Measurements from ENCODE around the gene NAV3. TPM values are rescaled to one million over a fixed set of nuclear protein-coding genes. Genes with fewer than 3 reads are reported as not detected.

NAV3 gene
- total and polyA plus RNA-seq, 4 donors = 1.6 to 12.5 (median 5.6) TPM

- peaks cover 0 to 27% (median 5%) of the 10 kb centered on the region in 5 donors for H3K4me1 ChIP-seq (ENCODE audit: control insufficient read depth in 5 of 5, insufficient read depth in 5 of 5, low read length in 5 of 5)
- no peaks in the 10 kb centered on the region for H3K36me3 ChIP-seq (ENCODE audit: control insufficient read depth in 4 of 4, insufficient read depth in 4 of 4, low read length in 4 of 4)
- H3K4me3 ChIP-seq = no peak overlapping the region
- DNase-seq (peak in 2 of 3 donors; percentile 81 to 88), ATAC-seq (ENCODE audit: insufficient read depth, low FRiP score) (no peak)
- H3K27ac ChIP-seq (ENCODE audit: low read depth in 1 of 2, low read length in 1 of 2) = no peak overlapping the region
- TF ChIP-seq CTCF (IDR thresholded peaks at IDR 0.05; ENCODE audit: control extremely low read depth, extremely low read depth) = no peak
- H3K27me3 ChIP-seq (ENCODE audit: control insufficient read depth in 3 of 3, insufficient read depth in 3 of 3, low read length in 2 of 3) = no peaks in the 10 kb centered on the region
- peaks cover 0 to 4% (median 0%) of the 10 kb centered on the region in 4 donors for H3K9me3 ChIP-seq (ENCODE audit: control insufficient read depth in 4 of 4, insufficient read depth in 3 of 4, low read length in 3 of 4)
- H3K9ac ChIP-seq (ENCODE audit: insufficient read depth in 1 of 2, low read length in 2 of 2) = no peak overlapping the region
Observed at GRCh38 chr12:77835969-77836368, 5.3 kb downstream of the NAV3 start.

GRCh38 chr12:77837876-77838291 lies 7.2 kb downstream of the NAV3 start:
- DNase-seq (peak; percentile 42 to 82 (median 59)), ATAC-seq (ENCODE audit: insufficient read depth, low FRiP score) (no peak)

GRCh38 chr12:77841521-77841920 lies 10.8 kb downstream of the NAV3 start:
- H3K36me3 ChIP-seq (ENCODE audit: control insufficient read depth in 4 of 4, insufficient read depth in 4 of 4, low read length in 4 of 4) = no peaks in the 10 kb centered on the region
- no peaks in the 10 kb centered on the region for H3K27me3 ChIP-seq (ENCODE audit: control insufficient read depth in 3 of 3, insufficient read depth in 3 of 3, low read length in 2 of 3)
- no peak overlapping the region for H3K9ac ChIP-seq (ENCODE audit: insufficient read depth in 1 of 2, low read length in 2 of 2)
- TF ChIP-seq CTCF (IDR thresholded peaks at IDR 0.05; ENCODE audit: control extremely low read depth, extremely low read depth) = no peak
- peak in 2 of 3 donors; percentile 29 to 44 for DNase-seq
- ATAC-seq (ENCODE audit: insufficient read depth, low FRiP score) = no peak
- no peak overlapping the region for H3K27ac ChIP-seq (ENCODE audit: low read depth in 1 of 2, low read length in 1 of 2)
- H3K4me3 ChIP-seq = no peak overlapping the region
- peaks cover 0 to 16% (median 1%) of the 10 kb centered on the region in 5 donors for H3K4me1 ChIP-seq (ENCODE audit: control insufficient read depth in 5 of 5, insufficient read depth in 5 of 5, low read length in 5 of 5)
- H3K9me3 ChIP-seq (ENCODE audit: control insufficient read depth in 4 of 4, insufficient read depth in 3 of 4, low read length in 3 of 4) = no peaks in the 10 kb centered on the region

More at GRCh38 chr12:77837876-77838291, 7.2 kb downstream of the NAV3 start:
- Histone ChIP-seq H3K36me3 (ENCODE audit: control insufficient read depth in 4 of 4, insufficient read depth in 4 of 4, low read length in 4 of 4) (no peaks in the 10 kb centered on the region), H3K4me1 (ENCODE audit: control insufficient read depth in 5 of 5, insufficient read depth in 5 of 5, low read length in 5 of 5) (peaks cover 0 to 23% (median 5%) of the 10 kb centered on the region in 5 donors), H3K27me3 (ENCODE audit: control insufficient read depth in 3 of 3, insufficient read depth in 3 of 3, low read length in 2 of 3) (no peaks in the 10 kb centered on the region), H3K4me3 (no peak overlapping the region), H3K27ac (ENCODE audit: low read depth in 1 of 2, low read length in 1 of 2) (no peak overlapping the region), H3K9me3 (ENCODE audit: control insufficient read depth in 4 of 4, insufficient read depth in 3 of 4, low read length in 3 of 4) (peaks cover 0 to 4% (median 0%) of the 10 kb centered on the region in 4 donors), H3K9ac (ENCODE audit: insufficient read depth in 1 of 2, low read length in 2 of 2) (no peak overlapping the region)
- no peak for TF ChIP-seq CTCF (IDR thresholded peaks at IDR 0.05; ENCODE audit: control extremely low read depth, extremely low read depth)
- 57 to 60% methylated on average over 3 of the region's 3 CpGs for WGBS, 2 donors

- no peak for ATAC-seq (ENCODE audit: insufficient read depth, low FRiP score)
- Histone ChIP-seq H3K36me3 (ENCODE audit: control insufficient read depth in 4 of 4, insufficient read depth in 4 of 4, low read length in 4 of 4) (no peaks in the 10 kb centered on the region), H3K27ac (ENCODE audit: low read depth in 1 of 2, low read length in 1 of 2) (no peak overlapping the region), H3K9ac (ENCODE audit: insufficient read depth in 1 of 2, low read length in 2 of 2) (no peak overlapping the region), H3K9me3 (ENCODE audit: control insufficient read depth in 4 of 4, insufficient read depth in 3 of 4, low read length in 3 of 4) (no peaks in the 10 kb centered on the region), H3K4me3 (no peak overlapping the region), H3K27me3 (ENCODE audit: control insufficient read depth in 3 of 3, insufficient read depth in 3 of 3, low read length in 2 of 3) (no peaks in the 10 kb centered on the region), H3K4me1 (ENCODE audit: control insufficient read depth in 5 of 5, insufficient read depth in 5 of 5, low read length in 5 of 5) (peaks cover 0 to 16% (median 3%) of the 10 kb centered on the region in 5 donors)
- TF ChIP-seq CTCF (IDR thresholded peaks at IDR 0.05; ENCODE audit: control extremely low read depth, extremely low read depth) = no peak
- no peak for DNase-seq
- WGBS, 2 donors = 81 to 90% methylated on average over 5 of the region's 5 CpGs
Observed at GRCh38 chr12:77842430-77842829, 11.7 kb downstream of the NAV3 start.

Data from lung (tissue), 12 donors.